K562 (cell line): ENCODE measurements around the gene PTOV1. TPM values are rescaled to one million over a fixed set of nuclear protein-coding genes. Genes with fewer than 3 reads are reported as not detected.

Experiments used
- ASH1L ChIP-seq: fragments of 450-650 bp; IDR thresholded peaks from 2 replicates; pipeline ENCODE4 v1.6.1; 2018; ENCODE audit warnings: borderline replicate concordance, mild to moderate bottlenecking, low read depth; ENCODE audit not compliant: partially characterized antibody
- CCAR2 ChIP-seq: fragments of 200-400 bp; formaldehyde crosslinking; IDR thresholded peaks from 2 replicates; pipeline ENCODE4 v1.6.1; 2017; ENCODE audit warnings: mild to moderate bottlenecking, low read depth, low read length
- ERF ChIP-seq: fragments of 450-650 bp; formaldehyde crosslinking; IDR thresholded peaks from 2 replicates; pipeline ENCODE4 v1.4.0; 2020; ENCODE audit warnings: mild to moderate bottlenecking, mixed read lengths
- ESRRA ChIP-seq: fragments of 450-650 bp; IDR thresholded peaks from 2 replicates; pipeline ENCODE4 v1.6.1; 2014; ENCODE audit warnings: low read depth, mild to moderate bottlenecking, moderate library complexity, borderline replicate concordance
- FUS ChIP-seq: fragments of 200-400 bp; formaldehyde crosslinking; optimal IDR thresholded peaks from 2 replicates; pipeline ENCODE3; 2017; ENCODE audit warnings: low read depth, low read length
- HDAC3 ChIP-seq: fragments of 450-650 bp; IDR thresholded peaks from 2 replicates; pipeline ENCODE4 v1.6.1; 2018; ENCODE audit warnings: borderline replicate concordance, mild to moderate bottlenecking, moderate library complexity; ENCODE audit not compliant: partially characterized antibody
- HMGN3 ChIP-seq: IDR thresholded peaks from 2 replicates; pipeline ENCODE4 v1.6.1; 2011; ENCODE audit warnings: borderline replicate concordance, low read depth, mild to moderate bottlenecking, mixed read lengths, low read length; ENCODE audit not compliant: insufficient read length; ENCODE audit errors: extremely low read depth
- KLF6 ChIP-seq: fragments of 250-450 bp; sonication (Bioruptor Pico); IDR thresholded peaks from 2 replicates; pipeline ENCODE4 v1.4.0; 2020; ENCODE audit warnings: mild to moderate bottlenecking, moderate library complexity, borderline replicate concordance
- MEF2A ChIP-seq: IDR thresholded peaks from 2 replicates; pipeline ENCODE4 v1.6.1; 2011; ENCODE audit warnings: low read depth, mild to moderate bottlenecking, low read length, moderate library complexity; ENCODE audit not compliant: control insufficient read depth
- SP2 ChIP-seq: IDR thresholded peaks from 2 replicates; pipeline ENCODE4 v1.6.1; 2011; ENCODE audit warnings: mild to moderate bottlenecking, low read depth, low read length, moderate library complexity; ENCODE audit not compliant: poor library complexity, severe bottlenecking; ENCODE audit errors: extremely low read depth
- SREBF1 ChIP-seq: fragments of 150-350 bp; IDR thresholded peaks from 2 replicates; pipeline ENCODE4 v1.6.1; 2014; ENCODE audit warnings: antibody characterized with exemption, low read depth, low read length, borderline replicate concordance
- polyA plus RNA-seq, 8 experiments: library from polyadenylated mRNA; depleted of rRNA in 4 of 8; stranded (reverse) in 5 of 8; unstranded in 3 of 8; fragments of >200 nt; fragmentation: Nextera tagmentation in 2 of 8; fragmentation: Illumina TruSeq in 1 of 8; extraction: Ambion mirVana in 2 of 8; extraction: Trizol in 1 of 8; gene quantifications; 2 replicates each; pipeline versions ENCODE4 v1.2.1 to v1.2.3, GENCODE V29; 2011 to 2014; ENCODE audit warnings: inconsistent platforms in 1 of 8, missing spikeins in 1 of 8
- total RNA-seq, 7 experiments: library from RNA; depleted of rRNA in 6 of 7; stranded (reverse); fragments of >200 nt in 6 of 7; fragmentation: Illumina TruSeq in 2 of 7; extraction: Trizol in 2 of 7; gene quantifications; 2 replicates each; pipeline versions ENCODE4 v1.2.1 to v1.2.3, GENCODE V29; 2011 to 2021; ENCODE audit warnings: low replicate concordance in 1 of 7
- TF ChIP-seq, protein P1 (sequence below): sonication (generic); formaldehyde crosslinking; IDR thresholded peaks from 2 replicates; pipeline ENCODE4 v1.8.0; 2022; ENCODE audit warnings: missing genetic modification reagents, mild to moderate bottlenecking, borderline replicate concordance
- TF ChIP-seq, protein P2 (sequence below): fragments of 250-450 bp; sonication (Bioruptor Pico); IDR thresholded peaks from 2 replicates; pipeline ENCODE4 v1.8.0; 2021; ENCODE audit warnings: moderate library complexity, mild to moderate bottlenecking, inconsistent platforms
- TF ChIP-seq, protein P3 (sequence below): sonication (generic); formaldehyde crosslinking; IDR thresholded peaks from 2 replicates; pipeline ENCODE4 v1.8.0; 2022; ENCODE audit warnings: mild to moderate bottlenecking, missing genetic modification reagents

PTOV1 gene
- total and polyA plus RNA-seq, 9 of the 15 experiments (the other 6 are each of a cell fraction or from before 2014, with no cell fraction given), result 4.9 to 169 (median 43.5) TPM

DNA sequence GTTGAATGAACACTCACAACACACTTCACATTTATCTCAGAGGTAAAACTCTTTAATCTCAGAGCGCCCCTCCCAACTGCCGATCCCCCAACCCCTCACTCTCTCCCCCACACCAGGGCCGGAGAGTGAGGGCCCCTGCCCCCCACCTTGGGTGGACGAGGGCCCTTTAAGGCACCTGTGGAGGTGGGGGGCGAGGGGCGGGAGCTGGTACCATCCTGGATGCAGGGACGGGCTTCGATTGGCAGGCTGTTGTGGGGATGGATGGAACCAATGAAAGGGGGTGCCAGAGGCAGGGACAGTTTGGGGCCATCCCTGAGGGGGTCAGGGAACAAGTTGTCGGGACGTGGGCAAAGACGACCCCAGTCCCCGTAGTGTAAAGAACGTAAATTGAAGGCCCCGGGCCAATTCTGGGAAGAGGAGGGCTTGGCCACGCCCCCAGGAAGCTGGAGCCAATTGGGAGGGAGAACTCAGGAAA, 18.1 kb downstream of the PTOV1 start (continued):
- TF ChIP-seq CCAR2 (no peak), SP2 (no peak), MEF2A (no peak), FUS (no peak), KLF6 (CRISPR knock-in tag) (no peak), SREBF1 (no peak), ASH1L (no peak), HMGN3 (peak; percentile 22), HDAC3 (no peak), ESRRA (no peak), ERF (0 out of 2 replicates have a peak, but pooled peaks have one; percentile 19)
- TF ChIP-seq, protein P1, sequence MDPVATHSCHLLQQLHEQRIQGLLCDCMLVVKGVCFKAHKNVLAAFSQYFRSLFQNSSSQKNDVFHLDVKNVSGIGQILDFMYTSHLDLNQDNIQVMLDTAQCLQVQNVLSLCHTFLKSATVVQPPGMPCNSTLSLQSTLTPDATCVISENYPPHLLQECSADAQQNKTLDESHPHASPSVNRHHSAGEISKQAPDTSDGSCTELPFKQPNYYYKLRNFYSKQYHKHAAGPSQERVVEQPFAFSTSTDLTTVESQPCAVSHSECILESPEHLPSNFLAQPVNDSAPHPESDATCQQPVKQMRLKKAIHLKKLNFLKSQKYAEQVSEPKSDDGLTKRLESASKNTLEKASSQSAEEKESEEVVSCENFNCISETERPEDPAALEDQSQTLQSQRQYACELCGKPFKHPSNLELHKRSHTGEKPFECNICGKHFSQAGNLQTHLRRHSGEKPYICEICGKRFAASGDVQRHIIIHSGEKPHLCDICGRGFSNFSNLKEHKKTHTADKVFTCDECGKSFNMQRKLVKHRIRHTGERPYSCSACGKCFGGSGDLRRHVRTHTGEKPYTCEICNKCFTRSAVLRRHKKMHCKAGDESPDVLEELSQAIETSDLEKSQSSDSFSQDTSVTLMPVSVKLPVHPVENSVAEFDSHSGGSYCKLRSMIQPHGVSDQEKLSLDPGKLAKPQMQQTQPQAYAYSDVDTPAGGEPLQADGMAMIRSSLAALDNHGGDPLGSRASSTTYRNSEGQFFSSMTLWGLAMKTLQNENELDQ (CRISPR knock-in tag), result no peak
- TF ChIP-seq, protein P2, sequence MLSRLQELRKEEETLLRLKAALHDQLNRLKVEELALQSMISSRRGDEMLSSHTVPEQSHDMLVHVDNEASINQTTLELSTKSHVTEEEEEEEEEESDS (CRISPR knock-in tag), result no peak
- TF ChIP-seq, protein P3, sequence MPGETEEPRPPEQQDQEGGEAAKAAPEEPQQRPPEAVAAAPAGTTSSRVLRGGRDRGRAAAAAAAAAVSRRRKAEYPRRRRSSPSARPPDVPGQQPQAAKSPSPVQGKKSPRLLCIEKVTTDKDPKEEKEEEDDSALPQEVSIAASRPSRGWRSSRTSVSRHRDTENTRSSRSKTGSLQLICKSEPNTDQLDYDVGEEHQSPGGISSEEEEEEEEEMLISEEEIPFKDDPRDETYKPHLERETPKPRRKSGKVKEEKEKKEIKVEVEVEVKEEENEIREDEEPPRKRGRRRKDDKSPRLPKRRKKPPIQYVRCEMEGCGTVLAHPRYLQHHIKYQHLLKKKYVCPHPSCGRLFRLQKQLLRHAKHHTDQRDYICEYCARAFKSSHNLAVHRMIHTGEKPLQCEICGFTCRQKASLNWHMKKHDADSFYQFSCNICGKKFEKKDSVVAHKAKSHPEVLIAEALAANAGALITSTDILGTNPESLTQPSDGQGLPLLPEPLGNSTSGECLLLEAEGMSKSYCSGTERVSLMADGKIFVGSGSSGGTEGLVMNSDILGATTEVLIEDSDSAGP (CRISPR knock-in tag), result peak; percentile 94
